H1 (cell line): ENCODE results near the gene GALNT12. TPM values are rescaled to one million over a fixed set of nuclear protein-coding genes. Genes with fewer than 3 reads are reported as not detected.

Experiments
- CTCF ChIA-PET: fragments of 300-600 bp; sonication (Branson Sonifier 250); formaldehyde crosslinking; loops from one replicate; lab custom pipeline; 2021; ENCODE audit not compliant: partially characterized antibody; lab: Charles Lee
- POLR2A ChIA-PET: fragments of 300-600 bp; sonication (Branson Sonifier 250); formaldehyde crosslinking; loops from one replicate; lab custom pipeline; 2021; ENCODE audit warnings: inconsistent platforms; ENCODE audit not compliant: partially characterized antibody; lab: Charles Lee
- DNase-seq, 2 experiments: peaks; one replicate each; pipeline versions ENCODE4 v3.0.0 to v3.0.0-alpha.2; 2010 to 2022; ENCODE audit warnings: low spot score in 2 of 2, low read depth in 1 of 2, mixed read lengths in 1 of 2
- FAIRE-seq: peaks from 2 replicates; lab custom pipeline; 2011; peaks lifted over from hg19 to GRCh38; lab: Jason Lieb, UNC
- H2AFZ ChIP-seq: 2 replicates; pipeline ENCODE4 v1.8.1; 2012; ENCODE audit warnings: low read length, inconsistent platforms
- H2AK5ac ChIP-seq: 2 replicates; pipeline ENCODE4 v1.6.1; 2013; ENCODE audit warnings: low read depth, low read length
- H2BK120ac ChIP-seq: replicated peaks from 2 replicates; pipeline ENCODE3; 2013; ENCODE audit warnings: low read depth, low read length, inconsistent platforms
- H2BK12ac ChIP-seq: 2 replicates; pipeline ENCODE4 v1.6.1; 2013; ENCODE audit warnings: low read depth, low read length
- H2BK15ac ChIP-seq: 2 replicates; pipeline ENCODE4 v1.6.1; 2013; ENCODE audit warnings: low read length
- H2BK20ac ChIP-seq: 2 replicates; pipeline ENCODE4 v1.6.1; 2013; ENCODE audit warnings: low read length
- H2BK5ac ChIP-seq: 2 replicates; pipeline ENCODE4 v1.6.1; 2013; ENCODE audit warnings: low read depth, low read length
- H3K14ac ChIP-seq: 2 replicates; pipeline ENCODE4 v1.6.1; 2013; ENCODE audit warnings: inconsistent platforms; ENCODE audit not compliant: insufficient read length
- H3K18ac ChIP-seq: 2 replicates; pipeline ENCODE4 v1.6.1; 2013; ENCODE audit warnings: low read length; ENCODE audit errors: extremely low read depth
- H3K23ac ChIP-seq: 2 replicates; pipeline ENCODE4 v1.6.1; 2013; ENCODE audit warnings: inconsistent platforms; ENCODE audit not compliant: insufficient read length
- H3K23me2 ChIP-seq: 2 replicates; pipeline ENCODE4 v1.6.1; 2013; ENCODE audit warnings: low read depth, low read length
- H3K27ac ChIP-seq: 2 replicates; pipeline ENCODE4 v1.6.1; 2011; ENCODE audit warnings: low read depth, low read length, inconsistent platforms
- H3K27me3 ChIP-seq, 4 experiments: replicated peaks in 1 of 4; 1 replicate in 1 of 4; 2 replicates in 3 of 4; pipeline versions ENCODE4 v1.6.1 to v1.8.1; 2011 to 2013; ENCODE audit warnings: low read length in 3 of 4, mild to moderate bottlenecking in 3 of 4, inconsistent platforms in 2 of 4, mixed read lengths in 2 of 4, moderate library complexity in 1 of 4; ENCODE audit not compliant: control insufficient read depth in 3 of 4, insufficient read depth in 3 of 4; ENCODE audit errors: extremely low read depth in 1 of 4
- H3K36me3 ChIP-seq, 4 experiments: 2 replicates each; pipeline versions ENCODE4 v1.6.1 to v1.8.1; 2011 to 2013; ENCODE audit warnings: mild to moderate bottlenecking in 4 of 4, low read length in 3 of 4, moderate library complexity in 2 of 4, control low read depth in 1 of 4, inconsistent platforms in 1 of 4; ENCODE audit not compliant: insufficient read depth in 4 of 4, control insufficient read depth in 2 of 4
- H3K4ac ChIP-seq: replicated peaks from 2 replicates; pipeline ENCODE3; 2013; ENCODE audit warnings: low read length, low read depth, mixed read lengths, inconsistent platforms; ENCODE audit not compliant: insufficient read length
- H3K4me1 ChIP-seq, 4 experiments: replicated peaks in 1 of 4; 1 replicate in 1 of 4; 2 replicates in 3 of 4; pipeline versions ENCODE4 v1.6.1 to v1.8.1; 2011 to 2013; ENCODE audit warnings: low read length in 3 of 4, inconsistent platforms in 2 of 4, mixed read lengths in 1 of 4; ENCODE audit not compliant: insufficient read depth in 4 of 4, control insufficient read depth in 3 of 4
- H3K4me2 ChIP-seq, 2 experiments: 2 replicates each; pipeline versions ENCODE4 v1.6.1 to v1.8.1; 2011 to 2013; ENCODE audit warnings: low read depth in 2 of 2, low read length in 2 of 2, control low read depth in 1 of 2, inconsistent platforms in 1 of 2, mild to moderate bottlenecking in 1 of 2; ENCODE audit not compliant: insufficient read depth in 1 of 2
- H3K4me3 ChIP-seq, 4 experiments: fragments of 200-600, 300-600 bp in 1 of 4; sonication (generic), shearing (Covaris generic), sonication (Bioruptor Twin) in 1 of 4; 2 replicates each; pipeline versions ENCODE4 v1.5.1 to v1.8.1; 2011 to 2016; ENCODE audit warnings: low read length in 4 of 4, low read depth in 3 of 4, control low read depth in 2 of 4, inconsistent platforms in 2 of 4, mild to moderate bottlenecking in 2 of 4, mixed read lengths in 1 of 4, moderate library complexity in 1 of 4; ENCODE audit not compliant: insufficient read depth in 2 of 4; ENCODE audit errors: extremely low read depth in 1 of 4
- H3K56ac ChIP-seq: replicated peaks from 2 replicates; pipeline ENCODE3; 2013; ENCODE audit warnings: low read depth, mild to moderate bottlenecking, mixed read lengths, low read length, inconsistent platforms; ENCODE audit not compliant: insufficient read length
- H3K79me1 ChIP-seq: 2 replicates; pipeline ENCODE4 v1.6.1; 2013; ENCODE audit warnings: low read depth, low read length, control low read depth
- H3K79me2 ChIP-seq, 2 experiments: 2 replicates each; pipeline versions ENCODE4 v1.6.1 to v1.8.1; 2012 to 2013; ENCODE audit warnings: low read length in 2 of 2, mild to moderate bottlenecking in 2 of 2, inconsistent platforms in 1 of 2; ENCODE audit not compliant: insufficient read depth in 2 of 2, control insufficient read depth in 1 of 2
- H3K9ac ChIP-seq, 4 experiments: replicated peaks in 1 of 4; 1 replicate in 1 of 4; 2 replicates in 3 of 4; pipeline versions ENCODE4 v1.6.1 to v1.8.1; 2011 to 2013; ENCODE audit warnings: low read depth in 3 of 4, low read length in 3 of 4, control low read depth in 2 of 4, mild to moderate bottlenecking in 2 of 4, moderate library complexity in 2 of 4, inconsistent platforms in 1 of 4; ENCODE audit errors: extremely low read depth in 1 of 4
- H3K9me3 ChIP-seq, 2 experiments: 2 replicates each; pipeline versions ENCODE4 v1.6.1 to v1.8.1; 2012 to 2013; ENCODE audit warnings: mild to moderate bottlenecking in 2 of 2, moderate library complexity in 2 of 2, control low read depth in 1 of 2, inconsistent platforms in 1 of 2, low read depth in 1 of 2, low read length in 1 of 2, mixed read lengths in 1 of 2; ENCODE audit not compliant: insufficient read depth in 2 of 2
- H4K20me1 ChIP-seq, 2 experiments: replicated peaks in 1 of 2; 2 replicates each; pipeline versions ENCODE3 to v1.8.1; 2011 to 2013; ENCODE audit warnings: inconsistent platforms in 2 of 2, low read length in 2 of 2, mild to moderate bottlenecking in 1 of 2; ENCODE audit not compliant: insufficient read depth in 2 of 2, control insufficient read depth in 1 of 2
- H4K5ac ChIP-seq: 2 replicates; pipeline ENCODE4 v1.6.1; 2013; ENCODE audit warnings: low read length, low read depth, mixed read lengths, inconsistent platforms; ENCODE audit not compliant: insufficient read length
- H4K8ac ChIP-seq: 2 replicates; pipeline ENCODE4 v1.8.0; 2013; ENCODE audit warnings: mild to moderate bottlenecking, moderate library complexity, low read length, inconsistent platforms; ENCODE audit not compliant: insufficient read depth; ENCODE audit errors: extremely low read depth
- H4K91ac ChIP-seq: replicated peaks from 2 replicates; pipeline ENCODE3; 2013; ENCODE audit warnings: low read length, mixed read lengths, inconsistent platforms; ENCODE audit not compliant: insufficient read length
- ASH2L ChIP-seq: fragments of 200-600, 300-600 bp; sonication (generic); IDR thresholded peaks from one replicate; pipeline ENCODE4 v1.7.1; 2017; ENCODE audit warnings: low read length
- CREB1 ChIP-seq: IDR thresholded peaks from 2 replicates; pipeline ENCODE4 v1.6.1; 2012; ENCODE audit warnings: inconsistent platforms
- HDAC2 ChIP-seq, 2 experiments: fragments of 300-600 bp in 1 of 2; sonication (generic) in 1 of 2; IDR thresholded peaks; 2 replicates each; pipeline ENCODE4 v1.6.1; 2011 to 2012; ENCODE audit warnings: low read depth in 2 of 2, low read length in 2 of 2, mild to moderate bottlenecking in 2 of 2, moderate library complexity in 2 of 2, borderline replicate concordance in 1 of 2, inconsistent platforms in 1 of 2
- PHF8 ChIP-seq: fragments of 200-600 bp; sonication (generic); conservative IDR thresholded peaks from 2 replicates; pipeline ENCODE4 v1.7.1; 2012; ENCODE audit warnings: low read depth, mild to moderate bottlenecking, inconsistent platforms, low read length, moderate library complexity
- SIN3A ChIP-seq, 2 experiments: IDR thresholded peaks in 1 of 2; conservative IDR thresholded peaks in 1 of 2; 2 replicates each; pipeline ENCODE4 v1.6.1; 2011 to 2012; ENCODE audit warnings: low read length in 2 of 2, improper control_type of control experiment in 1 of 2, low read depth in 1 of 2, mild to moderate bottlenecking in 1 of 2
- SP1 ChIP-seq: IDR thresholded peaks from 2 replicates; pipeline ENCODE4 v1.6.1; 2011; ENCODE audit warnings: low read depth, low read length
- TAF1 ChIP-seq: IDR thresholded peaks from 2 replicates; pipeline ENCODE4 v1.6.1; 2011; ENCODE audit warnings: mild to moderate bottlenecking, low read depth, low read length
- YY1 ChIP-seq: IDR thresholded peaks from 2 replicates; pipeline ENCODE4 v1.6.1; 2011; ENCODE audit warnings: low read depth, mild to moderate bottlenecking, low read length
- WGBS, 2 experiments: shearing (Covaris generic) in 1 of 2; methylation state at CpG; one replicate each; pipeline versions ENCODE4 v1.1.6 to v1.1.7; 2013 to 2015; ENCODE audit warnings: low lambda C conversion rate in 2 of 2, mixed read lengths in 2 of 2, inconsistent platforms in 1 of 2, low coverage in 1 of 2, missing lambda C conversion rate in 1 of 2; ENCODE audit not compliant: insufficient replicate concordance in 2 of 2, insufficient coverage in 1 of 2, insufficient read length in 1 of 2; ENCODE audit errors: extremely low coverage in 1 of 2, missing lambda C conversion rate in 1 of 2; 5-methylcytosine and 5-hydroxymethylcytosine counted together
- polyA plus RNA-seq, 7 experiments: library from polyadenylated mRNA; depleted of rRNA in 3 of 7; stranded (reverse) in 5 of 7; unstranded in 2 of 7; fragments of >200 nt in 5 of 7; fragments of 200-250 nt in 2 of 7; gene quantifications; 1 replicate in 5 of 7; 2 replicates in 1 of 7; 4 replicates in 1 of 7; pipeline versions ENCODE4 v1.2.1 to v1.2.3, GENCODE V29; 2011 to 2013; ENCODE audit warnings: missing spikeins in 2 of 7, mixed read lengths in 2 of 7
- total RNA-seq: library from RNA; stranded (reverse); fragmentation: NEBNext Ultra II Directional; extraction: Animal tissue kit (Norgen Biotek cat#: 25700); gene quantifications from 2 replicates; pipeline ENCODE4 v1.2.1, GENCODE V29; 2021

GALNT12 gene
- total and polyA plus RNA-seq, 2 of the 8 experiments (the other 6 are each of a cell fraction or from before 2014, with no cell fraction given) = 16.2 to 19.6 TPM

- DNase-seq (no peak), FAIRE-seq (no peak)
- Histone ChIP-seq H3K79me1 (no peaks in the 10 kb centered on the region), H2BK20ac (no peak overlapping the region), H2BK15ac (no peak overlapping the region), H2BK12ac (no peak overlapping the region), H3K14ac (no peak overlapping the region), H3K9me3 (0 out of 4 replicates have a peak, but pooled peaks cover 0 to 5% of the 10 kb centered on the region in 2 experiments), H4K5ac (no peak overlapping the region), H3K23me2 (no peaks in the 10 kb centered on the region), H3K36me3 (no peaks in the 10 kb centered on the region), H2BK120ac (no peak overlapping the region), H3K4me2 (no peak overlapping the region), H4K8ac (no peak overlapping the region), H3K4me1 (no peaks in the 10 kb centered on the region), H3K79me2 (no peaks in the 10 kb centered on the region), H3K27ac (no peak overlapping the region), H3K4me3 (no peak overlapping the region), H2AFZ (no peak overlapping the region), H3K9ac (no peak overlapping the region), H4K20me1 (no peaks in the 10 kb centered on the region), H2AK5ac (no peak overlapping the region), H3K27me3 (no peaks in the 10 kb centered on the region), H2BK5ac (no peak overlapping the region), H3K23ac (no peak overlapping the region), H3K4ac (no peak overlapping the region), H4K91ac (no peak overlapping the region), H3K56ac (no peak overlapping the region), H3K18ac (no peak overlapping the region)
- no peak for TF ChIP-seq TAF1
- TF ChIP-seq SP1 = no peak
- TF ChIP-seq SIN3A (conservative IDR thresholded peaks at IDR 0.05 in 1 of 2, IDR thresholded peaks at IDR 0.05 in 1 of 2; ENCODE audit: low read depth in 1 of 2, low read length in 2 of 2) = no peak
- no peak for TF ChIP-seq HDAC2 (IDR thresholded peaks at IDR 0.05; ENCODE audit: borderline replicate concordance in 1 of 2, low read depth in 2 of 2, low read length in 2 of 2)
- TF ChIP-seq PHF8 = no peak
- TF ChIP-seq ASH2L = no peak
- TF ChIP-seq YY1 = 0 out of 2 replicates have a peak, but pooled peaks have one; percentile 47
- TF ChIP-seq CREB1 = no peak
- 78% methylated on average over 5 of the region's 5 CpGs; no CpG with 5 or more reads in 1 of the 2 experiments for WGBS, 2 experiments
- ChIA-PET POLR2A (no interaction called here), CTCF (interaction anchor here (0.8 kb wide), 1 partner anchor 147 kb away, joined by 3 read pairs; no protein-coding TSS in a partner anchor)
Observed at GRCh38 chr9:98870782-98871557, 63.5 kb downstream of the GALNT12 start.
